ENCODE measurements around the gene SMIM14. TPM values are rescaled to one million over a fixed set of nuclear protein-coding genes. Genes with fewer than 3 reads are reported as not detected.
"Not testable (repeated sequence)": the region's sequence is repeated elsewhere in the genome, so short reads cannot be mapped to it uniquely, and the experiment has no call there.

Gene SMIM14
- total RNA-seq, 2 experiments from 2014 or later, result 7.2 to 7.6 TPM

- Mint-ChIP-seq H3K27ac (no peak overlapping the region), H3K27me3 (no peaks in the 10 kb centered on the region), H3K4me1 (peaks cover 18% of the 10 kb centered on the region), H3K36me3 (ENCODE audit: low read depth) (no peaks in the 10 kb centered on the region), H3K9me3 (no peaks in the 10 kb centered on the region), H3K4me3 (no peak overlapping the region)
- CTCF ChIA-PET, result interaction anchor here (2.1 kb wide), 1 partner anchor 189 kb away, joined by 6 read pairs; no protein-coding TSS in a partner anchor
- no peak for DNase-seq
- POLR2A ChIA-PET, result no interaction called here
Measured at GRCh38 chr4:39658756-39659155, 20.1 kb upstream of the SMIM14 start.

- Mint-ChIP-seq H3K4me1 (peaks cover 20% of the 10 kb centered on the region), H3K36me3 (ENCODE audit: low read depth) (no peaks in the 10 kb centered on the region), H3K27me3 (no peaks in the 10 kb centered on the region), H3K4me3 (no peak overlapping the region), H3K9me3 (no peaks in the 10 kb centered on the region), H3K27ac (no peak overlapping the region)
- ChIA-PET CTCF (interaction anchor here (0.7 to 2.1 kb wide), 2 partner anchors 188 to 1160 kb away, joined by 3 to 6 read pairs; no protein-coding TSS in a partner anchor), POLR2A (interaction anchor here (0.6 kb wide), 1 partner anchor 34 kb away, joined by 3 read pairs; no protein-coding TSS in a partner anchor)
- no peak for DNase-seq
Measured at GRCh38 chr4:39657465-39657864, 18.8 kb upstream of the SMIM14 start.

- CTCF ChIA-PET; H3K27ac Mint-ChIP-seq; H3K4me3 Mint-ChIP-seq; H3K9me3 Mint-ChIP-seq; H3K36me3 Mint-ChIP-seq (ENCODE audit: low read depth); POLR2A ChIA-PET; DNase-seq; H3K27me3 Mint-ChIP-seq: not testable (repeated sequence)
- H3K4me1 Mint-ChIP-seq, result peaks cover 20% of the 10 kb centered on the region
Measured at GRCh38 chr4:39656638-39657037, 18.0 kb upstream of the SMIM14 start.

- no peak for DNase-seq
- CTCF ChIA-PET, result no interaction called here
- no peaks in the 10 kb centered on the region for H3K36me3 Mint-ChIP-seq (ENCODE audit: low read depth)
Measured at GRCh38 chr4:39655876-39656275, 17.2 kb upstream of the SMIM14 start.

GRCh38 chr4:39655211-39655610 is 16.5 kb upstream of the SMIM14 start:
- no peak overlapping the region for H3K4me3 Mint-ChIP-seq
- ChIA-PET CTCF (no interaction called here), POLR2A (interaction anchor here (1.2 kb wide), 1 partner anchor 17 kb away, joined by 4 read pairs; the partner anchor contains the start of gene SMIM14)
- H3K27me3 Mint-ChIP-seq, result no peaks in the 10 kb centered on the region
- H3K36me3 Mint-ChIP-seq (ENCODE audit: low read depth), result no peaks in the 10 kb centered on the region
- H3K4me1 Mint-ChIP-seq, result peaks cover 20% of the 10 kb centered on the region
- H3K9me3 Mint-ChIP-seq, result no peaks in the 10 kb centered on the region
- H3K27ac Mint-ChIP-seq, result no peak overlapping the region
- no peak for DNase-seq

More at GRCh38 chr4:39655876-39656275, 17.2 kb upstream of the SMIM14 start:
- POLR2A ChIA-PET, result no interaction called here
- H3K9me3 Mint-ChIP-seq, result no peaks in the 10 kb centered on the region
- H3K27ac Mint-ChIP-seq, result peak overlapping the region; percentile 18
- H3K4me1 Mint-ChIP-seq, result peaks cover 20% of the 10 kb centered on the region
- H3K27me3 Mint-ChIP-seq, result no peaks in the 10 kb centered on the region
- H3K4me3 Mint-ChIP-seq, result no peak overlapping the region

- H3K27me3 Mint-ChIP-seq; H3K4me3 Mint-ChIP-seq; DNase-seq; H3K36me3 Mint-ChIP-seq (ENCODE audit: low read depth); H3K27ac Mint-ChIP-seq; H3K4me1 Mint-ChIP-seq; CTCF ChIA-PET; H3K9me3 Mint-ChIP-seq: not testable (repeated sequence)
- POLR2A ChIA-PET, result interaction anchor here (1.0 kb wide), 1 partner anchor 13 kb away, joined by 3 read pairs; the partner anchor contains the start of gene SMIM14
Measured at GRCh38 chr4:39651586-39651985, 12.9 kb upstream of the SMIM14 start.

GRCh38 chr4:39649639-39650265 is 11.1 kb upstream of the SMIM14 start:
- Mint-ChIP-seq H3K27me3 (no peaks in the 10 kb centered on the region), H3K9me3 (no peaks in the 10 kb centered on the region)
- CTCF ChIA-PET, result no interaction called here

GRCh38 chr4:39648827-39649558 is 10.3 kb upstream of the SMIM14 start:
- ChIA-PET POLR2A (no interaction called here), CTCF (no interaction called here)
- no peak overlapping the region for H3K27ac Mint-ChIP-seq
- H3K4me3 Mint-ChIP-seq, result no peak overlapping the region
- no peaks in the 10 kb centered on the region for H3K27me3 Mint-ChIP-seq
- H3K9me3 Mint-ChIP-seq, result no peaks in the 10 kb centered on the region
- no peak for DNase-seq
- H3K36me3 Mint-ChIP-seq (ENCODE audit: low read depth), result no peaks in the 10 kb centered on the region
- peaks cover 3% of the 10 kb centered on the region for H3K4me1 Mint-ChIP-seq

More at GRCh38 chr4:39649639-39650265, 11.1 kb upstream of the SMIM14 start:
- H3K4me1 Mint-ChIP-seq, result peaks cover 3% of the 10 kb centered on the region
- H3K36me3 Mint-ChIP-seq (ENCODE audit: low read depth), result no peaks in the 10 kb centered on the region
- no peak overlapping the region for H3K27ac Mint-ChIP-seq
- POLR2A ChIA-PET, result no interaction called here
- no peak overlapping the region for H3K4me3 Mint-ChIP-seq
- DNase-seq, result no peak

GRCh38 chr4:39648213-39648612 is 9.5 kb upstream of the SMIM14 start:
- ChIA-PET POLR2A (no interaction called here), CTCF (no interaction called here)
- Mint-ChIP-seq H3K4me1 (no peaks in the 10 kb centered on the region), H3K27ac (no peak overlapping the region), H3K4me3 (no peak overlapping the region), H3K27me3 (no peaks in the 10 kb centered on the region), H3K9me3 (no peaks in the 10 kb centered on the region), H3K36me3 (ENCODE audit: low read depth) (no peaks in the 10 kb centered on the region)
- no peak for DNase-seq

- ChIA-PET CTCF (no interaction called here), POLR2A (no interaction called here)
- H3K36me3 Mint-ChIP-seq (ENCODE audit: low read depth), result no peaks in the 10 kb centered on the region
Measured at GRCh38 chr4:39642885-39643552, 4.4 kb upstream of the SMIM14 start.

GRCh38 chr4:39641451-39641850 is 2.8 kb upstream of the SMIM14 start:
- ChIA-PET POLR2A (no interaction called here), CTCF (no interaction called here)
- H3K36me3 Mint-ChIP-seq (ENCODE audit: low read depth), result no peaks in the 10 kb centered on the region
- H3K27me3 Mint-ChIP-seq, result peaks cover under 1% of the 10 kb centered on the region
- no peak for DNase-seq
- H3K4me1 Mint-ChIP-seq, result peaks cover 27% of the 10 kb centered on the region
- no peaks in the 10 kb centered on the region for H3K9me3 Mint-ChIP-seq
- H3K4me3 Mint-ChIP-seq, result no peak overlapping the region
- no peak overlapping the region for H3K27ac Mint-ChIP-seq

More at GRCh38 chr4:39642885-39643552, 4.4 kb upstream of the SMIM14 start:
- DNase-seq, result no peak
- peaks cover 15% of the 10 kb centered on the region for H3K4me1 Mint-ChIP-seq
- H3K27me3 Mint-ChIP-seq, result no peaks in the 10 kb centered on the region
- H3K4me3 Mint-ChIP-seq, result no peak overlapping the region
- no peak overlapping the region for H3K27ac Mint-ChIP-seq
- no peaks in the 10 kb centered on the region for H3K9me3 Mint-ChIP-seq

- DNase-seq, result peak; percentile 24
- Mint-ChIP-seq H3K27me3 (peaks cover 3% of the 10 kb centered on the region), H3K36me3 (ENCODE audit: low read depth) (no peaks in the 10 kb centered on the region), H3K4me3 (peak overlapping the region; percentile 84), H3K9me3 (no peaks in the 10 kb centered on the region), H3K4me1 (peaks cover 31% of the 10 kb centered on the region), H3K27ac (peak overlapping the region; percentile 76)
- POLR2A ChIA-PET, result interaction anchor here (0.6 to 4.2 kb wide), 12 partner anchors 13 to 418 kb away, joined by 3 to 25 read pairs (median 4); partner anchors contain the start of genes LIAS, N4BP2, RFC1 and RPL9
- CTCF ChIA-PET, result interaction anchor here (0.6 to 1.4 kb wide), 4 partner anchors 60 to 341 kb away, joined by 3 to 6 read pairs (median 4); partner anchors contain the start of genes PDS5A and UBE2K
Measured at GRCh38 chr4:39637586-39638353, 895 bp downstream of the SMIM14 start.

All from activated CD4-positive, alpha-beta memory T cell treated with anti-CD3 and anti-CD28 coated beads, Interleukin-2, amount 10 ng/mL, durations not matched to agents 7 days and 5 days (primary cell).